GM12874 (cell line): Measurements from ENCODE around the gene NAV2.

Source experiments
- TF ChIP-seq, protein P1 (sequence below): IDR thresholded peaks from 2 replicates; pipeline ENCODE4 v1.5.1; 2011; ENCODE audit warnings: low read depth, mild to moderate bottlenecking, control low read depth, low read length, moderate library complexity; ENCODE audit not compliant: insufficient read depth

Gene NAV2

DNA sequence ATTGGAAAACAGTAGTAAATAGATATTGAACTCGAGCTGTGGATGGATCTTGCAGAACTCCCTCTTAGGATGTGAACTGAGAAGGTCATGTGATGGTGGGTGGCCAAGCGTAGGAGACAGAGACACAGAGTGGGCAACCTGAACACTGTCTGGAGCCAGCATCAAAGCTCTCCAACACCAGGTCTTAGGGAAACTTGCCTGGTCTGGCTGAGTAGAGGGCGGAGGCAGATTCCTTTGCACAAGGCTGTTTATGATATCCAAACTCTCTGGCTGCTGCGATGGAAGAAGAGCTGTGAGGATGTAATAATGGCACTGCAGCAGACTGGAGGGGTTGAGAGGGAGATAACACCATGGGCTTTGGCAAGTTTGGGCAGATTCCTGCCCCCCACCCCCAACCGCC is 10.1 kb downstream of the NAV2 start:
- TF ChIP-seq, protein P1, sequence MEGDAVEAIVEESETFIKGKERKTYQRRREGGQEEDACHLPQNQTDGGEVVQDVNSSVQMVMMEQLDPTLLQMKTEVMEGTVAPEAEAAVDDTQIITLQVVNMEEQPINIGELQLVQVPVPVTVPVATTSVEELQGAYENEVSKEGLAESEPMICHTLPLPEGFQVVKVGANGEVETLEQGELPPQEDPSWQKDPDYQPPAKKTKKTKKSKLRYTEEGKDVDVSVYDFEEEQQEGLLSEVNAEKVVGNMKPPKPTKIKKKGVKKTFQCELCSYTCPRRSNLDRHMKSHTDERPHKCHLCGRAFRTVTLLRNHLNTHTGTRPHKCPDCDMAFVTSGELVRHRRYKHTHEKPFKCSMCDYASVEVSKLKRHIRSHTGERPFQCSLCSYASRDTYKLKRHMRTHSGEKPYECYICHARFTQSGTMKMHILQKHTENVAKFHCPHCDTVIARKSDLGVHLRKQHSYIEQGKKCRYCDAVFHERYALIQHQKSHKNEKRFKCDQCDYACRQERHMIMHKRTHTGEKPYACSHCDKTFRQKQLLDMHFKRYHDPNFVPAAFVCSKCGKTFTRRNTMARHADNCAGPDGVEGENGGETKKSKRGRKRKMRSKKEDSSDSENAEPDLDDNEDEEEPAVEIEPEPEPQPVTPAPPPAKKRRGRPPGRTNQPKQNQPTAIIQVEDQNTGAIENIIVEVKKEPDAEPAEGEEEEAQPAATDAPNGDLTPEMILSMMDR, result no peak

DNA sequence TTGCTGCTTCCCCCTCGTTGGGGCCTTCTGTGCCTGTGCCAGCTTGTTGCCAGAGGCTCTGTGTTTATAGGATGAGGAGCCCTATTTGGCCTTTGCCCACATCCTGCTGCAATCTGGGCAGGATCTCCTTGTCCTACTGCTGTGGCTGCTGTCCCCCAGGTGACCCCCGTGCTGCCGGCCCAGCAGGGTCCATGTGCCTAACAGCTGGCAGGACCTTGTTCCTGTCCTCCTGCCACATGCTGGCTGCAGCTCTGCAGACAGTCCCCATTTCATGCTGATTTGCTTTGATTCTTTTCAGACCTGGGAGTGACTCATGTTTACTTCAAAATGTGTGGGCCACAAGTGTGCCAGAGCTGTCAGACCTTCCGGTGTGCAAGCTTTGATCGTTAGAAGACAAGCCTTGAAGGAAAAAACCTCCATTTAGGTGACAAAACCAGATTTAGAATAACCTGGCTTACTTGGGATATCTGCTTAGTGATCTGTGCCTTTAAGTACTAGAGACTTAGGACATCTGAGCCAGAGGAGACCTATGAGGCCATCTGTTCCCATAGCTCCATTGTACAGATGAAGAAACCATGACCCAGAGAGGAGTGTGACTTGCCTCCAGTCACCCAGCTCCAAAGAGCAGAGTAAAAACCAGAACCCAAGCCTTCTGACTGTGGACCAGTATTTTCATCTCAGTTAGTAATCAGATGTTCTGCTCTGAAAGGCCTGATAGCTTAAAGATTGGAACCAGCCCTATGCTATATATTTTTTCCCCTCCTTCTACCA is 11.1 kb downstream of the NAV2 start:
- TF ChIP-seq, protein P1, result no peak

DNA sequence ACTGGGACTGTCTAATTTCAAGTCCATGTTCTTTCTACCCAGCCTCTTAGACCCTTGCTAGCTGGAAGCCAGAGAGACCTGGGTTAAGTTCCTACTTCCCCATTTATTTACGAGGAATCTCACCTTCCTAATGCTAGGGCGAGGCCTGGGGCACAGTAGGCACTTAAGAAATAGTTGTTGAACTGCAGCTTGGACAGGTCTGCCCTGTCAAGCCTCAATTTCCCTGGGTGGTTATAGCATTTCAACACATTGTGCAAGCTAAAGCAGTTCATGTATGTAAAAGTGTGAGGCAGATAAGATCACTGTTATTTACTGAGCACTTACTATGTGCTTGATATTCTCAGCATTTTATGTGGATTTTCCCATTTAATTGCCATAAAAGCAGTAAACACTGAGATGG is 12.1 kb downstream of the NAV2 start:
- TF ChIP-seq, protein P1, result no peak

DNA sequence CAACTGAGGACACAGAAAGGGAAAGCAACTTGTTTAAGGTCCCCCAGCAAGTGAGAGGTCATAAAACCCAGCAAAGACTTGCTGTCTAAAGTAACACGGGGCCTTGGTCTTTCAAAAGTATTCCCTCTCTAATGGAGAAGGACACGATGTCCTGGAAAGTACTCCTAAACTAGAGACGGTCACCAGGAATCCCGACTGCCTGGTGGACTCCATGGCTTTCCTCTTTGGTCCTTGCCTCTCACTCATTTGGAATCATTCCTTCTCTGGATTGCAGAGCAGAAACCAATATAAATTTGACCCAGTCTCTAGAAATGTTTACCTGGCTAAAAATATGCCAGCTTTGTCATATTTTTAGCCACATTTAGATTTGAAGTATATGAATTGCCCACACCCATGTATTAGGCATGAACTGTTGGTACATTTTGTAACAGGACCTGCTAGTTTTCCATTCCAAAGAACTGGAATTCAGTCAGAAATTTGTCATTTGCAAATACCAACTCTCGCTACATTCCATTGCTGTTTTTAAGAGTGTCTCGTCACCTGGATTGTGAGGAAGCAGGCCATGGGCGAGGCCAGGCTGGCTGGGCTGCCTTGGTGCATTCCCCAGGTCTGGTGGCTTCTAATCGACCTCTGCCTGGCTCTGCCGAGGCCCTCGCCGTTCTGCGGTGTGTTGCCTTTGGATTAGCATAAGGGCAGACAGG is 12.9 kb downstream of the NAV2 start:
- TF ChIP-seq, protein P1, result no peak

DNA sequence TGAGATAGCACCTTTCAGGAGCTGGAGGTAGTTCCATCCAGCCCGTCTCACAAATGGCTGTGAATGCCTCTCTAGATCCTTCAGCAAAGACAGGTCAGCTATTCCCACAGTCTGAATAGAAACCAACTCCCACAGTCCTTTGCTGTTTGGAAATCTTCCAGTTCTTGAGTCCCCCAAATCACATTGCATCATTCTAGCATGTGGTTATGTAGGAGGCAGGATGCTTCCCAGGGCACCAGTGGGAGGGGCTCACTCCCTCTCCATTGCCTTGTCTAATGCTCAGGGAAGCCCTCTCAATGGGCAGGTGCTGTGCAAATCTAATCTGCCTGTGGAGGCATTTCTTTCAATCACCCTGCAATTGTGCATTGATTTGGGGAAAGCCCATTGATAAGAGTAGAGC is 14.6 kb downstream of the NAV2 start:
- TF ChIP-seq, protein P1, result no peak

DNA sequence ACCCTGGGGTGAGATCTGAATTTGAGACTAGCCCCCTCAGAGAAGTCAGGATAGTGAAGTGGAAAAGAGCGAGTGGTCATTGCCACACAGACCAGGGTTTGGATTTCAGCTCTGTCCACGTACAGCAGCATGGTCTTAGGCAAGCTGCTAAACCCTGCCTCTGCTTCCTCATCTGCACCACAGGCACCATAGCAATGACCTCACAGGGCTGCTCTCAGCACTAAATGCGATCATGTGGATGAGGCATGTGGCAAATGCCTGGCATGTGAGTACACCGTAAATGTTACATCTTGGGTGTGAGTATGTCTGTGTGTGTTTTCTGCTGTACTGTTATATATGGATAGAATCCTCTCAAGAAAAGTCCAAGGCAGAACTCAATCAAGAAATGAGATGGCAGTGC is 15.8 kb downstream of the NAV2 start:
- TF ChIP-seq, protein P1, result no peak

DNA sequence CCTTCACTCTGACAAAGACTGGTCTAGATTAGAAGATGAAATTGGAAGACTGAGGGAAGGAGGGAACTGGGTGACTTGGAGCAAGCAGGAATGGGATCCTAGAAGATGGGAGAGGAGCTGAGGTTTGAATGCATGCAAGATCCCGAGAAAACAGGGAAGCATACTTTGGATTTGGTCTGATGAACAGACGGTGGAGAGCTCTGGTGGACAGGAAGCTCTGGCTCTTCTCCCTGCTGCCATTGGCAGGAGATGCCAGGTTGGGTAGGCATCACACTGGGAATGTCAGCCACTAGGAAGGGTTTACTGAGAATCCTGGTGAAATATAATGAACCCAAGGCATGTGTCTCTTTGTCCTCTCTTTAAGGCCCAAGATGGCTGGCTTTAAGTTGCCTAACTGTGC is 16.5 kb downstream of the NAV2 start:
- TF ChIP-seq, protein P1, result no peak
